ENCODE measurements around the gene FBP2.

Gene FBP2

GRCh38 chr9:94619026-94619425, 25.4 kb upstream of the FBP2 start:
- Histone ChIP-seq H3K9me2 (replicated peaks; ENCODE audit: insufficient read depth, low read length) (no peaks in the 10 kb centered on the region), H4K20me1 (ENCODE audit: low read depth, low read length) (no peaks in the 10 kb centered on the region), H3K36me3 (ENCODE audit: low read length) (no peaks in the 10 kb centered on the region), H3K79me2 (ENCODE audit: insufficient read depth, low read length) (no peaks in the 10 kb centered on the region), H3F3A (ENCODE audit: insufficient read depth) (no peaks in the 10 kb centered on the region), H2AFZ (ENCODE audit: low read depth, low read length, severe bottlenecking) (no peak overlapping the region), H3K27ac (ENCODE audit: low read depth, low read length) (no peak overlapping the region), H3K4me2 (ENCODE audit: low read depth, low read length, poor library complexity, severe bottlenecking) (no peak overlapping the region), H3K4me3 (ENCODE audit: insufficient read depth, low read length, poor library complexity, severe bottlenecking) (no peak overlapping the region), H3K27me3 (ENCODE audit: low read length) (no peaks in the 10 kb centered on the region), H3K9me3 (ENCODE audit: insufficient read depth, low read length) (no peaks in the 10 kb centered on the region), H3K9ac (ENCODE audit: low read length) (no peak overlapping the region)
- TF ChIP-seq EZH2phosphoT487 (conservative IDR thresholded peaks at IDR 0.05; ENCODE audit: low read length) (no peak), CTCF (IDR thresholded peaks at IDR 0.05; ENCODE audit: insufficient read depth, low read length, poor library complexity, severe bottlenecking) (no peak)

DNA sequence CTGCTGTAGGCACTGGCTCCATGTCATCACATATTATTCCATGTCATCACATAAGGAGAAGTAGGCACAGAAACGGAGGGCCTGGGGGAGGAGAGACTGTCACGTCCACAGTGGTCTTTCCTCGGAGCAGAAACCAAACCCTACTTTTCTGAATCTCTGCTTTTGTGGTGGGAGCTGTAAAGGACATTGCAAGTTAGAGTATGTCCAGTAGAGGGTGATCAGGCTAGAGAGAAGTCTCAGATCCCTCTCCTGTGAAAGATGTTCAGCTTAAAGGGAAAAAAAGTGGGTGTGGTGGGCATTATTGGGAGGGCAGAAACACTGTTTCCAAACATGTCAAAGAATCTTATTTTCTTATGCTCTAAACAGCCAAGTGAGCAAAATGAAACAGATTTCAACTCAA, 19.4 kb upstream of the FBP2 start:
- H3K9ac ChIP-seq (ENCODE audit: low read length) = no peak overlapping the region
- H3K79me2 ChIP-seq (ENCODE audit: insufficient read depth, low read length) = no peaks in the 10 kb centered on the region
- no peak overlapping the region for H3K27ac ChIP-seq (ENCODE audit: low read depth, low read length)
- H3K36me3 ChIP-seq (ENCODE audit: low read length) = no peaks in the 10 kb centered on the region
- H4K20me1 ChIP-seq (ENCODE audit: low read depth, low read length) = no peaks in the 10 kb centered on the region
- H3K9me2 ChIP-seq (replicated peaks; ENCODE audit: insufficient read depth, low read length) = no peaks in the 10 kb centered on the region
- no peak overlapping the region for H3K4me3 ChIP-seq (ENCODE audit: insufficient read depth, low read length, poor library complexity, severe bottlenecking)
- H2AFZ ChIP-seq (ENCODE audit: low read depth, low read length, severe bottlenecking) = no peak overlapping the region
- no peaks in the 10 kb centered on the region for H3K27me3 ChIP-seq (ENCODE audit: low read length)
- no peaks in the 10 kb centered on the region for H3K9me3 ChIP-seq (ENCODE audit: insufficient read depth, low read length)
- TF ChIP-seq CTCF (IDR thresholded peaks at IDR 0.05; ENCODE audit: insufficient read depth, low read length, poor library complexity, severe bottlenecking) = no peak
- TF ChIP-seq EZH2phosphoT487 (conservative IDR thresholded peaks at IDR 0.05; ENCODE audit: low read length) = no peak
- H3K4me2 ChIP-seq (ENCODE audit: low read depth, low read length, poor library complexity, severe bottlenecking) = no peak overlapping the region
- H3F3A ChIP-seq (ENCODE audit: insufficient read depth) = no peaks in the 10 kb centered on the region

- no peaks in the 10 kb centered on the region for H3F3A ChIP-seq (ENCODE audit: insufficient read depth)
- H3K4me2 ChIP-seq (ENCODE audit: low read depth, low read length, poor library complexity, severe bottlenecking) = no peak overlapping the region
- no peaks in the 10 kb centered on the region for H3K36me3 ChIP-seq (ENCODE audit: low read length)
- H4K20me1 ChIP-seq (ENCODE audit: low read depth, low read length) = no peaks in the 10 kb centered on the region
- H3K4me3 ChIP-seq (ENCODE audit: insufficient read depth, low read length, poor library complexity, severe bottlenecking) = no peak overlapping the region
- no peak overlapping the region for H3K27ac ChIP-seq (ENCODE audit: low read depth, low read length)
- TF ChIP-seq EZH2phosphoT487 (conservative IDR thresholded peaks at IDR 0.05; ENCODE audit: low read length) (no peak), CTCF (IDR thresholded peaks at IDR 0.05; ENCODE audit: insufficient read depth, low read length, poor library complexity, severe bottlenecking) (no peak)
- H3K9me2 ChIP-seq (replicated peaks; ENCODE audit: insufficient read depth, low read length) = no peaks in the 10 kb centered on the region
- H3K79me2 ChIP-seq (ENCODE audit: insufficient read depth, low read length) = no peaks in the 10 kb centered on the region
- H3K9ac ChIP-seq (ENCODE audit: low read length) = no peak overlapping the region
- no peaks in the 10 kb centered on the region for H3K27me3 ChIP-seq (ENCODE audit: low read length)
- no peaks in the 10 kb centered on the region for H3K9me3 ChIP-seq (ENCODE audit: insufficient read depth, low read length)
- no peak overlapping the region for H2AFZ ChIP-seq (ENCODE audit: low read depth, low read length, severe bottlenecking)
Observed at GRCh38 chr9:94612071-94612470, 18.4 kb upstream of the FBP2 start.

Data from SU-DHL-6 (cell line).